Stomach smooth muscle (tissue), 2 donors: ENCODE results near the gene TAF11L2.
"Not testable (repeated sequence)": the region's sequence is repeated elsewhere in the genome, so short reads cannot be mapped to it uniquely, and the experiment has no call there.

Experiments
- H3K27ac ChIP-seq: one replicate; pipeline ENCODE4 v1.7.0; 2013; ENCODE audit warnings: mild to moderate bottlenecking, low read length, inconsistent platforms
- H3K27me3 ChIP-seq, 2 donors: one replicate each; pipeline ENCODE4 v1.7.0; 2013; ENCODE audit warnings: low read length in 2 of 2; ENCODE audit not compliant: insufficient read depth in 2 of 2, control insufficient read depth in 1 of 2
- H3K36me3 ChIP-seq, 2 donors: one replicate each; pipeline ENCODE4 v1.7.0; 2013; ENCODE audit warnings: low read length in 2 of 2; ENCODE audit not compliant: control insufficient read depth in 2 of 2, insufficient read depth in 2 of 2
- H3K4me1 ChIP-seq: one replicate; pipeline ENCODE4 v1.7.0; 2013; ENCODE audit warnings: low read length; ENCODE audit not compliant: control insufficient read depth, insufficient read depth
- H3K4me3 ChIP-seq, 2 donors: one replicate each; pipeline ENCODE4 v1.7.0; 2013; ENCODE audit warnings: low read length in 2 of 2
- H3K9ac ChIP-seq, 2 donors: one replicate each; pipeline ENCODE4 v1.7.0; 2013; ENCODE audit warnings: low read length in 2 of 2, mild to moderate bottlenecking in 1 of 2
- H3K9me3 ChIP-seq, 2 donors: one replicate each; pipeline ENCODE4 v1.7.0; 2013; ENCODE audit warnings: low read length in 2 of 2; ENCODE audit not compliant: control insufficient read depth in 2 of 2
- donor health status: healthy.
- donor health status: Pancreatic carcinoma.

TAF11L2 gene

DNA sequence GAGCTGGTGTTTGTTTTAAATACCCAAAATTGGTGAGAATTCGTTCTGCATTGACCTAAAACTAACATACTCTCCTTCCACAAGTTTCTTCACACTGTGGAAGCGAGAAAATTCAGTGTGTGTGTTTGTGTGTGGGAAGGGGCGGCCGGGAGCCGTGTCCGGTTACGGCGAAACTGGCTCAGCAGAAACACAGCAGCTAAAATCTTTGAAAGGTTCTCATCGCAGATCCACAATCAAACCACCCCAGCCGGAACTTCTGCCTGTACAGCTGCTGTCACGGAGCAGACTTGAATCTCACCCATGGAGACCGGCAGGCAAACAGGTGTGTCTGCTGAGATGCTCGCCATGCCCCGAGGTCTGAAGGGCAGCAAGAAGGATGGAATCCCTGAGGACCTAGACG, 26.9 kb downstream of the TAF11L2 start, which contains the start of gene TAF11L5:
Gene TAF11L5 (plus strand): TSS at position 301 of the 400 bp plus-strand sequence.
- H3K27me3 ChIP-seq, H3K9me3 ChIP-seq, H3K36me3 ChIP-seq, H3K27ac ChIP-seq, H3K9ac ChIP-seq, H3K4me3 ChIP-seq, H3K4me1 ChIP-seq: not testable (repeated sequence)

DNA sequence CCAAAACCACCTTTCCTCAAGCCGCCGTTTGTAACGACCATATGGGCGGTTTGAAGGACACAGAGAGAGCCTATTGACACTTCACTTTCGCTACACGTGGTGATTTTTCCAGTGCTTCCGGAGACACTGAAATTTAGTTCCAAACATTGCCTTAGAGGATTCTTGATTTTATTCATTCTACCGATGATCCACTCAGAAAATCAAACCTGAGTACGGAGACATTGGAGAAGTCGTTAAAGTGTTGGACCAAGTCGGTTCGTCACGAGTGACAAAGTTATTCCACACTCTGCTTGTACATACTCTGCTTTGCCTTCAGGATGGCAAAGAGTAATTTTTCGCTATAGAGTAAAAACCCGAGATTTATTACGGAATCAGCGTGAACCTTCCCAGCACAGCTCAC, 28.5 kb downstream of the TAF11L2 start:
- H3K36me3 ChIP-seq, H3K9ac ChIP-seq, H3K4me3 ChIP-seq, H3K4me1 ChIP-seq, H3K27ac ChIP-seq, H3K9me3 ChIP-seq, H3K27me3 ChIP-seq: not testable (repeated sequence)

DNA sequence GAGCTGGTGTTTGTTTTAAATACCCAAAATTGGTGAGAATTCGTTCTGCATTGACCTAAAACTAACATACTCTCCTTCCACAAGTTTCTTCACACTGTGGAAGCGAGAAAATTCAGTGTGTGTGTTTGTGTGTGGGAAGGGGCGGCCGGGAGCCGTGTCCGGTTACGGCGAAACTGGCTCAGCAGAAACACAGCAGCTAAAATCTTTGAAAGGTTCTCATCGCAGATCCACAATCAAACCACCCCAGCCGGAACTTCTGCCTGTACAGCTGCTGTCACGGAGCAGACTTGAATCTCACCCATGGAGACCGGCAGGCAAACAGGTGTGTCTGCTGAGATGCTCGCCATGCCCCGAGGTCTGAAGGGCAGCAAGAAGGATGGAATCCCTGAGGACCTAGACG, 30.3 kb downstream of the TAF11L2 start, which contains the start of gene TAF11L6:
Gene TAF11L6 (plus strand): TSS at position 301 of the 400 bp plus-strand sequence.
- not testable (repeated sequence) for H3K9ac ChIP-seq, H3K4me3 ChIP-seq, H3K36me3 ChIP-seq, H3K27me3 ChIP-seq, H3K27ac ChIP-seq, H3K9me3 ChIP-seq, H3K4me1 ChIP-seq
